PC-3 (cell line): Measurements from ENCODE around the gene PPP1CC. TPM values are rescaled to one million over a fixed set of nuclear protein-coding genes. Genes with fewer than 3 reads are reported as not detected.

Experiments used
- ATAC-seq: fragments of 200-7000 bp; cut with Tn5 transposase; 2 replicates; pipeline ENCODE4 v1.9.1; 2020; ENCODE audit warnings: mild to moderate bottlenecking, moderate library complexity
- BruUV-seq: library from RNA; stranded (reverse); fragments of 400-500 nt; replicated peaks from 2 replicates; lab custom pipeline; 2021; lab: Mats Ljungman, UMichigan
- CTCF ChIA-PET: fragments of 300-600 bp; sonication (Branson Sonifier 250); formaldehyde crosslinking; loops from one replicate; lab custom pipeline; 2022; ENCODE audit warnings: antibody characterized with exemption; lab: Charles Lee
- POLR2A ChIA-PET: fragments of 300-600 bp; sonication (Branson Sonifier 250); formaldehyde crosslinking; loops from one replicate; lab custom pipeline; 2022; ENCODE audit warnings: antibody characterized with exemption; ENCODE audit not compliant: unreplicated experiment; lab: Charles Lee
- DNase-seq: peaks from one replicate; pipeline ENCODE4 v3.0.0-alpha.2; 2015
- H2AFZ ChIP-seq: fragments of 300-600 bp; sonication (generic); 2 replicates; pipeline ENCODE4 v1.6.0; 2016; ENCODE audit warnings: antibody characterized with exemption, low read length
- H3F3A ChIP-seq: fragments of 300-600 bp; sonication (generic); one replicate; pipeline ENCODE4 v1.6.0; 2017; ENCODE audit warnings: antibody characterized with exemption, low read length, control low read depth, mild to moderate bottlenecking; ENCODE audit not compliant: unreplicated experiment
- H3K27ac ChIP-seq: fragments of 300-600 bp; sonication (generic); 2 replicates; pipeline ENCODE4 v1.5.1; 2016; ENCODE audit warnings: mild to moderate bottlenecking, low read length
- H3K27me3 ChIP-seq: fragments of 300-600 bp; sonication (generic); 2 replicates; pipeline ENCODE4 v1.6.1; 2016; ENCODE audit warnings: low read length, mixed read lengths
- H3K36me3 ChIP-seq: fragments of 300-600 bp; sonication (generic); 2 replicates; pipeline ENCODE4 v1.6.1; 2016; ENCODE audit warnings: low read depth, mixed run types, low read length, mixed read lengths
- H3K4me1 ChIP-seq: fragments of 300-600 bp; sonication (generic); 2 replicates; pipeline ENCODE4 v1.5.1; 2016; ENCODE audit warnings: low read length; ENCODE audit not compliant: insufficient read depth
- H3K4me2 ChIP-seq: fragments of 300-600 bp; sonication (generic); 2 replicates; pipeline ENCODE4 v1.6.0; 2016; ENCODE audit warnings: low read length
- H3K4me3 ChIP-seq: fragments of 300-600 bp; sonication (generic); 2 replicates; pipeline ENCODE4 v1.5.1; 2016; ENCODE audit warnings: mild to moderate bottlenecking, low read length, mixed read lengths
- H3K79me2 ChIP-seq: fragments of 300-600 bp; sonication (generic); 2 replicates; pipeline ENCODE4 v1.6.1; 2017; ENCODE audit warnings: low read length, mixed read lengths
- H3K9ac ChIP-seq: fragments of 300-600 bp; sonication (generic); 2 replicates; pipeline ENCODE4 v1.6.0; 2016; ENCODE audit warnings: mild to moderate bottlenecking, low read length
- H3K9me2 ChIP-seq: fragments of 300-600 bp; sonication (generic); replicated peaks from 2 replicates; pipeline ENCODE4 v1.6.1; 2016; ENCODE audit warnings: mixed run types, low read length, mixed read lengths
- H3K9me3 ChIP-seq: fragments of 300-600 bp; sonication (generic); 2 replicates; pipeline ENCODE4 v1.6.1; 2016; ENCODE audit warnings: low read length, mixed read lengths
- H4K20me1 ChIP-seq: fragments of 300-600 bp; sonication (generic); 2 replicates; pipeline ENCODE4 v1.6.1; 2016; ENCODE audit warnings: low read length, mixed read lengths
- EZH2 ChIP-seq: fragments of 300-600 bp; sonication (generic); IDR thresholded peaks from one replicate; pipeline ENCODE4 v1.6.1; 2017; ENCODE audit warnings: antibody characterized with exemption, mild to moderate bottlenecking, low read length; ENCODE audit not compliant: unreplicated experiment
- EZH2phosphoT487 ChIP-seq: fragments of 300-600 bp; sonication (generic); IDR thresholded peaks from 2 replicates; pipeline ENCODE4 v1.6.1; 2018; ENCODE audit warnings: mild to moderate bottlenecking, antibody characterized with exemption, low read length, borderline replicate concordance
- intact Hi-C: fragments of 100-400 bp; cut with micrococcal nuclease; formaldehyde crosslinking; loops from 2 replicates; pipeline ENCODE4 v1.9.0; 2023
- total RNA-seq: library from RNA; depleted of rRNA; stranded (reverse); fragments of >200 nt; gene quantifications from 2 replicates; pipeline ENCODE4 v1.2.3, GENCODE V29; 2014
- TF ChIP-seq, protein P1 (sequence below): fragments of 300-600 bp; sonication (generic); conservative IDR thresholded peaks from 2 replicates; pipeline ENCODE4 v1.5.1; 2017; ENCODE audit warnings: antibody characterized with exemption, low read depth, mild to moderate bottlenecking, low read length

PPP1CC gene
- total RNA-seq, 1 experiment from 2014 or later: 204 TPM

DNA sequence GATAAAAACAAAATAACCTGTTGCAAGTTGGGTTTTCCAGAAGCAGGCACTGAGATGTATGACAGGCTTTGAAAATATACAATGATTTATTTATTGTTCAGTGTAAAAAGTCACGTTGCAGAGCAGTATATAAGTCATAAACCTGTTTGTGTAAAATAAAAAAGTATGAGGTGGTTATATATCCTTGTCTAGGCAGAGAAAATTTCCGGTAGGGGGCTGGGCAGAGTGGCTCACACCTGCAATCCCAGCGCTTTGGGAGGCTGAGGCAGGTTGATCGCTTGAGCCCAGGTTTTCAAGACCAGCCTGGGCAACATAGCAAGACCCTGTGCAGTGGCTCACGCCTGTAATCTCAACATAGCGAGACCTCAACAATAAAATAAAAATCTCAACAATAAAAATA is 16.2 kb upstream of the PPP1CC start:
- Histone ChIP-seq H3K4me3 (no peak overlapping the region), H2AFZ (no peak overlapping the region), H3K9me3 (no peaks in the 10 kb centered on the region), H3K4me2 (no peak overlapping the region), H3K36me3 (no peaks in the 10 kb centered on the region), H3K27ac (no peak overlapping the region), H3F3A (no peaks in the 10 kb centered on the region), H3K9ac (no peak overlapping the region), H3K9me2 (no peaks in the 10 kb centered on the region), H4K20me1 (no peaks in the 10 kb centered on the region), H3K79me2 (no peaks in the 10 kb centered on the region), H3K4me1 (no peaks in the 10 kb centered on the region), H3K27me3 (no peaks in the 10 kb centered on the region)
- DNase-seq (no peak), ATAC-seq (no peak)
- TF ChIP-seq EZH2phosphoT487: no peak
- TF ChIP-seq, protein P1, sequence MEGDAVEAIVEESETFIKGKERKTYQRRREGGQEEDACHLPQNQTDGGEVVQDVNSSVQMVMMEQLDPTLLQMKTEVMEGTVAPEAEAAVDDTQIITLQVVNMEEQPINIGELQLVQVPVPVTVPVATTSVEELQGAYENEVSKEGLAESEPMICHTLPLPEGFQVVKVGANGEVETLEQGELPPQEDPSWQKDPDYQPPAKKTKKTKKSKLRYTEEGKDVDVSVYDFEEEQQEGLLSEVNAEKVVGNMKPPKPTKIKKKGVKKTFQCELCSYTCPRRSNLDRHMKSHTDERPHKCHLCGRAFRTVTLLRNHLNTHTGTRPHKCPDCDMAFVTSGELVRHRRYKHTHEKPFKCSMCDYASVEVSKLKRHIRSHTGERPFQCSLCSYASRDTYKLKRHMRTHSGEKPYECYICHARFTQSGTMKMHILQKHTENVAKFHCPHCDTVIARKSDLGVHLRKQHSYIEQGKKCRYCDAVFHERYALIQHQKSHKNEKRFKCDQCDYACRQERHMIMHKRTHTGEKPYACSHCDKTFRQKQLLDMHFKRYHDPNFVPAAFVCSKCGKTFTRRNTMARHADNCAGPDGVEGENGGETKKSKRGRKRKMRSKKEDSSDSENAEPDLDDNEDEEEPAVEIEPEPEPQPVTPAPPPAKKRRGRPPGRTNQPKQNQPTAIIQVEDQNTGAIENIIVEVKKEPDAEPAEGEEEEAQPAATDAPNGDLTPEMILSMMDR: no peak
- TF ChIP-seq EZH2: no peak
- intact Hi-C loops: no loop called here
- no TSS peak for BruUV-seq
- POLR2A ChIA-PET: no interaction called here
- CTCF ChIA-PET: no interaction called here

DNA sequence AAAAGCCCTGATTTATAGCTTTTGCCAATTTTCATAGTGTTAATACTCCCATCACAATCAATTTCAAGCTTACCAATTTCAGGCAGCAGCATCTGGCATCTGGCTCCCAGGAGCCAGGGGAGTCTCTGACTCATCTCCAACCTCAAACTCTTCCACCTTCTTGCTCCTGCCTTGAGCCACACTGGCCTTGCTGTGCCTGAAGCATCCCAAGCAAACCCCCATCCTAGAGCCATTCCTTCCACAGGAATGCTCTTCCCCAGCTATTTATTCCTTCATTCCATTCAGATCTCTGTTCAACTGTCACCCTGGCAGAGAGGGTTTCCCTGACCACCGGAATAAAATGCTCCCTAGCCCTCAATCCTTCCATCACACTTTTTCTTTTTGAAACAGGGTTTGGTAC is 13.9 kb upstream of the PPP1CC start:
- ChIA-PET POLR2A (no interaction called here), CTCF (no interaction called here)
- TF ChIP-seq EZH2: no peak
- TF ChIP-seq, protein P1: no peak
- TF ChIP-seq EZH2phosphoT487: no peak

DNA sequence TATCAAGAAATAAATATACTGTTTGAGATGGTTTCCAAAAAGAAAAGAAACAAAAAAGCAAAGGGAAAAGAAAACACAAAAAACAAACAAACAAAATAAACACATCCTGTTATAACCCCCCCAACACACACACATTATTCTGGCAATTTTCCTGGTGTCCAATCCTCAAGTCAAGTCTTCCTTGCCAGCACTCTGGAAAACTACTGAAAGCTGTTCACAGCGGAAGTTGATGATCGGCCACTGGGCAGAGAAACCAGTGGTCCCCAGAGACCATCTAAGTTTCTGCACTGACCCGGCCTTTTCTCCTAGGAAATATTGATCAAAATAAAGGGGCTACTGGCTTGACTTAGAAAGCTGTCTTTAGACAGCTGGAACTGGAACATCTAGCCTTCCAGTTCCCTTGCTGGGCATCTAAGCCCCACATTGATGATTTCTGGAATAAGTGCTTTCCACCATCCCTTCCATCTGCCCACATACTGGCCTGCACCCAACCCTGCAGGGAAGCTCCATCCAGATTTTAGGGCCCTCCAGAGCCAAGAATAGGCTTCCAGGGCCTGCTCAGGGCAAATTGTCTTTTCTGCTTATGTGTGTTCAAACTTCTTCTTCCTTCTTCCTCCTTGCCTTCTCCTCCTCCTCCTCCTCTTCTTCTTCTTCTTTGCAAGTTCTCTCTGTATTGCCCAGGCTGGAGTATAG is 11.6 kb upstream of the PPP1CC start:
- Histone ChIP-seq H3K9me2 (no peaks in the 10 kb centered on the region), H3K36me3 (no peaks in the 10 kb centered on the region), H3K9ac (no peak overlapping the region), H3F3A (no peaks in the 10 kb centered on the region), H3K4me2 (no peak overlapping the region), H3K27me3 (no peaks in the 10 kb centered on the region), H3K4me1 (no peaks in the 10 kb centered on the region), H2AFZ (no peak overlapping the region), H3K79me2 (no peaks in the 10 kb centered on the region), H3K9me3 (no peaks in the 10 kb centered on the region), H3K4me3 (no peak overlapping the region), H3K27ac (no peak overlapping the region), H4K20me1 (no peaks in the 10 kb centered on the region)
- ChIA-PET POLR2A (interaction anchor here (0.6 kb wide), 1 partner anchor 9 kb away, joined by 3 read pairs; no protein-coding TSS in a partner anchor), CTCF (no interaction called here)
- no TSS peak for BruUV-seq
- intact Hi-C loops: no loop called here
- DNase-seq: no peak
- no peak for TF ChIP-seq EZH2
- TF ChIP-seq, protein P1: no peak
- TF ChIP-seq EZH2phosphoT487: no peak
- no peak for ATAC-seq

More for the DNA sequence above, 13.9 kb upstream of the PPP1CC start:
- no peak overlapping the region for H3K9ac ChIP-seq
- H3K4me2 ChIP-seq: no peak overlapping the region
- H3K4me3 ChIP-seq: no peak overlapping the region
- no peaks in the 10 kb centered on the region for H3K36me3 ChIP-seq
- H3K9me3 ChIP-seq: no peaks in the 10 kb centered on the region
- H4K20me1 ChIP-seq: no peaks in the 10 kb centered on the region
- no peak for ATAC-seq
- no peaks in the 10 kb centered on the region for H3K27me3 ChIP-seq
- BruUV-seq: no TSS peak
- no peaks in the 10 kb centered on the region for H3F3A ChIP-seq
- DNase-seq: no peak
- intact Hi-C loops: no loop called here
- no peak overlapping the region for H2AFZ ChIP-seq
- no peaks in the 10 kb centered on the region for H3K9me2 ChIP-seq
- no peaks in the 10 kb centered on the region for H3K79me2 ChIP-seq
- H3K4me1 ChIP-seq: no peaks in the 10 kb centered on the region
- H3K27ac ChIP-seq: no peak overlapping the region
